HepG2 (cell line): ENCODE data around the gene TMPO. TPM values are rescaled to one million over a fixed set of nuclear protein-coding genes. Genes with fewer than 3 reads are reported as not detected.

Experiments
- ATF4 ChIP-seq, 2 experiments: fragments of 450-650 bp in 1 of 2; sonication (generic) in 1 of 2; formaldehyde crosslinking; IDR thresholded peaks; 2 replicates each; pipeline versions ENCODE4 v1.5.0 to v1.8.0; 2020 to 2022; ENCODE audit warnings: mild to moderate bottlenecking in 1 of 2, missing genetic modification reagents in 1 of 2
- CCDC6 ChIP-seq: sonication (generic); formaldehyde crosslinking; IDR thresholded peaks from 2 replicates; pipeline ENCODE4 v1.8.1; 2022; ENCODE audit warnings: mild to moderate bottlenecking, missing genetic modification reagents, moderate library complexity
- DNMT3B ChIP-seq: conservative IDR thresholded peaks from 2 replicates; pipeline ENCODE4 v1.6.1; 2016; ENCODE audit warnings: missing biosample characterization, control low read depth
- ELF1 ChIP-seq: sonication (generic); formaldehyde crosslinking; IDR thresholded peaks from 2 replicates; pipeline ENCODE4 v1.4.0; 2020; ENCODE audit warnings: missing genetic modification reagents
- HDAC1 ChIP-seq: sonication (generic); formaldehyde crosslinking; IDR thresholded peaks from 2 replicates; pipeline ENCODE4 v1.5.1; 2020; ENCODE audit warnings: mild to moderate bottlenecking, missing genetic modification reagents
- HIC2 ChIP-seq: sonication (generic); formaldehyde crosslinking; IDR thresholded peaks from 2 replicates; pipeline ENCODE4 v1.9.0; 2022; ENCODE audit warnings: low read depth, missing genetic modification reagents
- HMG20A ChIP-seq: IDR thresholded peaks from 2 replicates; pipeline ENCODE4 v1.6.1; 2016; ENCODE audit warnings: borderline replicate concordance
- JUN ChIP-seq: sonication (generic); formaldehyde crosslinking; IDR thresholded peaks from 2 replicates; pipeline ENCODE4 v1.4.0; 2020; ENCODE audit warnings: mild to moderate bottlenecking, missing genetic modification reagents
- KAT2B ChIP-seq: fragments of 150-350 bp; IDR thresholded peaks from 2 replicates; pipeline ENCODE4 v1.6.1; 2014; ENCODE audit warnings: low read depth, low read length, borderline replicate concordance
- KLF11 ChIP-seq: IDR thresholded peaks from 2 replicates; pipeline ENCODE4 v1.6.1; 2016; ENCODE audit warnings: missing compliant biosample characterization
- KLF6 ChIP-seq: IDR thresholded peaks from 2 replicates; pipeline ENCODE4 v1.8.0; 2016; ENCODE audit warnings: missing biosample characterization, missing genetic modification reagents
- KMT2B ChIP-seq: IDR thresholded peaks from 2 replicates; pipeline ENCODE4 v1.6.1; 2016; ENCODE audit warnings: missing genetic modification reagents, missing compliant biosample characterization
- MIER2 ChIP-seq: IDR thresholded peaks from 2 replicates; pipeline ENCODE4 v1.6.1; 2016; ENCODE audit warnings: missing biosample characterization, missing genetic modification reagents
- MZF1 ChIP-seq: sonication (generic); formaldehyde crosslinking; IDR thresholded peaks from 2 replicates; pipeline ENCODE4 v1.8.1; 2023; ENCODE audit warnings: mild to moderate bottlenecking, missing genetic modification reagents, borderline replicate concordance
- POLR2A ChIP-seq, 2 experiments: IDR thresholded peaks; 2 replicates each; pipeline ENCODE4 v1.6.1; 2011; ENCODE audit warnings: low read depth in 2 of 2, low read length in 2 of 2, mild to moderate bottlenecking in 1 of 2, moderate library complexity in 1 of 2; ENCODE audit not compliant: insufficient read depth in 1 of 2
- SP140L ChIP-seq: sonication (generic); formaldehyde crosslinking; IDR thresholded peaks from 2 replicates; pipeline ENCODE4 v1.4.0; 2020; ENCODE audit warnings: missing genetic modification reagents, borderline replicate concordance
- TERF1 ChIP-seq: sonication (generic); formaldehyde crosslinking; IDR thresholded peaks from 2 replicates; pipeline ENCODE4 v1.8.0; 2022; ENCODE audit warnings: mild to moderate bottlenecking, missing genetic modification reagents, moderate library complexity
- THAP9 ChIP-seq: sonication (generic); formaldehyde crosslinking; IDR thresholded peaks from 2 replicates; pipeline ENCODE4; 2020; ENCODE audit warnings: missing genetic modification reagents, mild to moderate bottlenecking, borderline replicate concordance
- YEATS2 ChIP-seq: sonication (generic); formaldehyde crosslinking; IDR thresholded peaks from 2 replicates; pipeline ENCODE4 v1.4.0; 2020; ENCODE audit warnings: missing genetic modification reagents, borderline replicate concordance
- YEATS4 ChIP-seq: sonication (generic); formaldehyde crosslinking; IDR thresholded peaks from 2 replicates; pipeline ENCODE4 v1.4.0; 2020; ENCODE audit warnings: missing genetic modification reagents, borderline replicate concordance
- ZBTB7A ChIP-seq: sonication (generic); formaldehyde crosslinking; IDR thresholded peaks from 2 replicates; pipeline ENCODE4 v1.8.0; 2022; ENCODE audit warnings: mild to moderate bottlenecking, missing genetic modification reagents
- ZNF180 ChIP-seq: sonication (generic); formaldehyde crosslinking; IDR thresholded peaks from 2 replicates; pipeline ENCODE4 v1.4.0; 2020; ENCODE audit warnings: low read depth, missing genetic modification reagents, borderline replicate concordance
- ZNF550 ChIP-seq: sonication (generic); formaldehyde crosslinking; IDR thresholded peaks from 2 replicates; pipeline ENCODE4 v1.4.0; 2020; ENCODE audit warnings: mild to moderate bottlenecking, missing genetic modification reagents, borderline replicate concordance
- ZNF580 ChIP-seq: IDR thresholded peaks from 2 replicates; pipeline ENCODE4 v1.6.1; 2016; ENCODE audit warnings: low read depth, borderline replicate concordance
- polyA plus RNA-seq, 8 experiments: library from polyadenylated mRNA; depleted of rRNA in 3 of 8; stranded (reverse) in 7 of 8; unstranded in 1 of 8; fragments of >200 nt; fragmentation: Illumina TruSeq in 4 of 8; extraction: Trizol in 4 of 8; gene quantifications; 2 replicates each; pipeline versions ENCODE4 v1.2.1 to v1.2.3, GENCODE V29; 2011 to 2016; ENCODE audit warnings: low read depth in 4 of 8, missing spikeins in 1 of 8, mixed read lengths in 1 of 8; ENCODE audit not compliant: insufficient read depth in 1 of 8
- total RNA-seq, 5 experiments: library from RNA; depleted of rRNA; stranded (reverse); fragments of >200 nt; fragmentation: Illumina TruSeq; extraction: Trizol; gene quantifications; 2 replicates each; pipeline ENCODE4 v1.2.3, GENCODE V29; 2016; ENCODE audit warnings: low read depth in 1 of 5

Gene TMPO
- total and polyA plus RNA-seq, 2 of the 13 experiments (the other 11 are each of a cell fraction or from before 2014, with no cell fraction given): 24.2 to 167 TPM

GRCh38 chr12:98593351-98594049 is 78.1 kb downstream of the TMPO start, which contains the start of gene SLC25A3 (continued):
- peak; percentile 96 for TF ChIP-seq YEATS4 (CRISPR knock-in tag)
- peak; percentile 81 for TF ChIP-seq HDAC1
- peak; percentile 59; the same call in 1 of the 2 replicates for TF ChIP-seq THAP9
- no peak for TF ChIP-seq ZNF180
- 0 out of 2 replicates have a peak, but pooled peaks have one; percentile 29 for TF ChIP-seq HMG20A
- 0 out of 4 replicates have a peak, but pooled peaks of 1 of the 2 experiments have one; percentile 6 for TF ChIP-seq ATF4 (CRISPR knock-in tag; IDR thresholded peaks at IDR 0.05)
- no peak; the same call in 1 of the 2 replicates for TF ChIP-seq MZF1 (CRISPR knock-in tag)
- peak; percentile 25; the same call in 1 of the 2 replicates for TF ChIP-seq TERF1 (CRISPR knock-in tag)
- peak; percentile 99 to 100 for TF ChIP-seq POLR2A (IDR thresholded peaks at IDR 0.05; ENCODE audit: insufficient read depth in 1 of 2, low read depth in 2 of 2, low read length in 2 of 2)
- peak; percentile 86; the same call in 1 of the 2 replicates for TF ChIP-seq ZNF580 (CRISPR knock-in tag)
- no peak for TF ChIP-seq KAT2B
- peak; percentile 96 for TF ChIP-seq YEATS2 (CRISPR knock-in tag)
- 0 out of 2 replicates have a peak, but pooled peaks have one; percentile 24 for TF ChIP-seq JUN (CRISPR knock-in tag)
- peak; percentile 82; the same call in 1 of the 2 replicates for TF ChIP-seq KLF11 (CRISPR knock-in tag)
- no peak for TF ChIP-seq ZNF550
- TF ChIP-seq KMT2B (CRISPR knock-in tag): peak; percentile 88
- 0 out of 2 replicates have a peak, but pooled peaks have one; percentile 15 for TF ChIP-seq DNMT3B (CRISPR knock-in tag)
- TF ChIP-seq HIC2 (CRISPR knock-in tag): no peak
- no peak for TF ChIP-seq SP140L (CRISPR knock-in tag)
- TF ChIP-seq MIER2: no peak
- no peak; the same call in 1 of the 2 replicates for TF ChIP-seq CCDC6
- TF ChIP-seq ELF1 (CRISPR knock-in tag): peak; percentile 87
- TF ChIP-seq ZBTB7A (CRISPR knock-in tag): no peak
- peak; percentile 94 for TF ChIP-seq KLF6 (CRISPR knock-in tag)
